Neural cell (in vitro differentiated cells): ENCODE data around the gene RAB27B. TPM values are rescaled to one million over a fixed set of nuclear protein-coding genes. Genes with fewer than 3 reads are reported as not detected.

Source experiments
- H2AFZ ChIP-seq: fragments of 200-600, 300-800 bp; sonication (generic), shearing (Covaris generic); 2 replicates; pipeline ENCODE4 v1.6.0; 2014; ENCODE audit warnings: low read depth, mild to moderate bottlenecking, antibody characterized with exemption, low read length, moderate library complexity
- H3F3A ChIP-seq: fragments of 200-600 bp; shearing (Covaris generic); 2 replicates; pipeline ENCODE4 v1.6.1; 2016; ENCODE audit warnings: mild to moderate bottlenecking, moderate library complexity, mixed read lengths, antibody characterized with exemption, low read length; ENCODE audit not compliant: insufficient read depth, poor library complexity, severe bottlenecking
- H3K27ac ChIP-seq: fragments of 200-600, 300-800 bp; sonication (generic), shearing (Covaris generic); 2 replicates; pipeline ENCODE4 v1.5.1; 2014; ENCODE audit warnings: mild to moderate bottlenecking, low read length, moderate library complexity
- H3K27me3 ChIP-seq: fragments of 300-800, 200-600 bp; sonication (generic), shearing (Covaris generic); 2 replicates; pipeline ENCODE4 v1.6.0; 2014; ENCODE audit warnings: mild to moderate bottlenecking, low read depth, low read length, moderate library complexity; ENCODE audit not compliant: insufficient read depth
- H3K36me3 ChIP-seq: fragments of 300-800, 200-600 bp; sonication (generic), shearing (Covaris generic); 2 replicates; pipeline ENCODE4 v1.5.1; 2014; ENCODE audit warnings: mild to moderate bottlenecking, antibody characterized with exemption, low read length, moderate library complexity; ENCODE audit not compliant: insufficient read depth
- H3K4me2 ChIP-seq: fragments of 300-800, 200-600 bp; sonication (generic), shearing (Covaris generic); 2 replicates; pipeline ENCODE4 v1.6.0; 2014; ENCODE audit warnings: mild to moderate bottlenecking, low read length
- H3K4me3 ChIP-seq: fragments of 300-800, 200-600 bp; sonication (generic), shearing (Covaris generic); 2 replicates; pipeline ENCODE4 v1.5.1; 2014; ENCODE audit warnings: mild to moderate bottlenecking, low read length, moderate library complexity
- H3K79me2 ChIP-seq: fragments of 200-600 bp; shearing (Covaris generic); replicated peaks from 2 replicates; pipeline ENCODE4 v1.6.0; 2014; ENCODE audit warnings: mild to moderate bottlenecking, low read length, moderate library complexity; ENCODE audit not compliant: insufficient read depth
- H3K9ac ChIP-seq: fragments of 300-800, 200-600 bp; sonication (generic), shearing (Covaris generic); 2 replicates; pipeline ENCODE4 v1.6.1; 2016; ENCODE audit warnings: mild to moderate bottlenecking, low read length, mixed read lengths
- H3K9me2 ChIP-seq: fragments of 200-600 bp; shearing (Covaris generic); 2 replicates; pipeline ENCODE4 v1.6.1; 2016; ENCODE audit warnings: mild to moderate bottlenecking, low read length, mixed read lengths; ENCODE audit not compliant: insufficient read depth
- H3K9me3 ChIP-seq: fragments of 200-600, 300-800 bp; sonication (generic), shearing (Covaris generic); 2 replicates; pipeline ENCODE4 v1.6.1; 2016; ENCODE audit warnings: mild to moderate bottlenecking, mixed run types, low read length, moderate library complexity, mixed read lengths
- H4K20me1 ChIP-seq: fragments of 200-600 bp; shearing (Covaris generic); 2 replicates; pipeline ENCODE4 v1.6.1; 2016; ENCODE audit warnings: mild to moderate bottlenecking, mixed run types; ENCODE audit not compliant: insufficient read depth
- CTCF ChIP-seq: fragments of 450-650 bp; IDR thresholded peaks from 2 replicates; pipeline ENCODE4 v1.5.1; 2014; ENCODE audit warnings: antibody characterized with exemption, mild to moderate bottlenecking, moderate library complexity; ENCODE audit not compliant: poor library complexity, severe bottlenecking
- EP300 ChIP-seq: fragments of 450-650 bp; conservative IDR thresholded peaks from 2 replicates; pipeline ENCODE4 v1.6.1; 2014; ENCODE audit warnings: antibody characterized with exemption, mild to moderate bottlenecking, moderate library complexity; ENCODE audit not compliant: poor library complexity, severe bottlenecking
- EZH2 ChIP-seq: fragments of 200-600, 300-800 bp; shearing (Covaris generic), sonication (generic); IDR thresholded peaks from 2 replicates; pipeline ENCODE4 v1.6.1; 2014; ENCODE audit warnings: antibody characterized with exemption, low read length, borderline replicate concordance, mild to moderate bottlenecking; ENCODE audit not compliant: insufficient read depth, poor library complexity, severe bottlenecking
- MXI1 ChIP-seq: fragments of 450-650 bp; conservative IDR thresholded peaks from 2 replicates; pipeline ENCODE4 v1.6.1; 2014; ENCODE audit warnings: antibody characterized with exemption, mild to moderate bottlenecking; ENCODE audit not compliant: poor library complexity, severe bottlenecking
- POLR2AphosphoS5 ChIP-seq: IDR thresholded peaks from 2 replicates; pipeline ENCODE4 v1.6.1; 2012
- RAD21 ChIP-seq: fragments of 450-650 bp; conservative IDR thresholded peaks from 2 replicates; pipeline ENCODE4 v1.6.1; 2014; ENCODE audit warnings: antibody characterized with exemption, mild to moderate bottlenecking, moderate library complexity
- REST ChIP-seq: IDR thresholded peaks from 2 replicates; pipeline ENCODE4 v1.6.1; 2012; ENCODE audit warnings: borderline replicate concordance
- SMC3 ChIP-seq: fragments of 450-650 bp; conservative IDR thresholded peaks from 2 replicates; pipeline ENCODE4 v1.6.1; 2014; ENCODE audit warnings: antibody characterized with exemption, mild to moderate bottlenecking, moderate library complexity; ENCODE audit not compliant: poor library complexity
- TAF1 ChIP-seq: IDR thresholded peaks from 2 replicates; pipeline ENCODE4 v1.6.1; 2012; ENCODE audit warnings: low read depth
- polyA plus RNA-seq: library from polyadenylated mRNA; depleted of rRNA; stranded (reverse); fragments of >200 nt; gene quantifications from 2 replicates; pipeline ENCODE4 v1.2.3, GENCODE V29; 2014

The RAB27B gene
- polyA plus RNA-seq, 1 donor from 2014 or later: 37.3 TPM

- no peak overlapping the region for H2AFZ ChIP-seq
Observed at GRCh38 chr18:54906331-54907185, 78.3 kb downstream of the RAB27B start.

GRCh38 chr18:54909538-54909937 is 81.3 kb downstream of the RAB27B start:
- H3K9me3 ChIP-seq: no peaks in the 10 kb centered on the region
- peaks cover 5% of the 10 kb centered on the region for H3F3A ChIP-seq
- H3K9me2 ChIP-seq: no peaks in the 10 kb centered on the region
- H3K4me3 ChIP-seq: no peak overlapping the region
- H2AFZ ChIP-seq: no peak overlapping the region
- H4K20me1 ChIP-seq: no peaks in the 10 kb centered on the region
- no peaks in the 10 kb centered on the region for H3K79me2 ChIP-seq
- H3K4me2 ChIP-seq: no peak overlapping the region
- H3K36me3 ChIP-seq: no peaks in the 10 kb centered on the region
- H3K27me3 ChIP-seq: no peaks in the 10 kb centered on the region
- TF ChIP-seq REST: no peak
- no peak for TF ChIP-seq MXI1
- TF ChIP-seq TAF1: no peak
- TF ChIP-seq POLR2AphosphoS5: no peak
- no peak for TF ChIP-seq SMC3
- no peak for TF ChIP-seq EZH2
- no peak for TF ChIP-seq EP300
- TF ChIP-seq RAD21: no peak
- TF ChIP-seq CTCF: no peak
- peak overlapping the region; percentile 88 for H3K27ac ChIP-seq
- no peak overlapping the region for H3K9ac ChIP-seq

More at GRCh38 chr18:54906331-54907185, 78.3 kb downstream of the RAB27B start:
- no peaks in the 10 kb centered on the region for H3K79me2 ChIP-seq
- no peak overlapping the region for H3K4me3 ChIP-seq
- no peak overlapping the region for H3K4me2 ChIP-seq
- no peaks in the 10 kb centered on the region for H3K9me3 ChIP-seq
- H4K20me1 ChIP-seq: no peaks in the 10 kb centered on the region
- H3K27me3 ChIP-seq: no peaks in the 10 kb centered on the region
- no peaks in the 10 kb centered on the region for H3F3A ChIP-seq
- no peak overlapping the region for H3K9ac ChIP-seq
- no peaks in the 10 kb centered on the region for H3K9me2 ChIP-seq
- TF ChIP-seq TAF1 (no peak), EP300 (no peak), POLR2AphosphoS5 (no peak), MXI1 (no peak), SMC3 (no peak), REST (no peak)
- no peak overlapping the region for H3K27ac ChIP-seq
- no peaks in the 10 kb centered on the region for H3K36me3 ChIP-seq
